ENCODE results near the gene AANAT. TPM values are rescaled to one million over a fixed set of nuclear protein-coding genes. Genes with fewer than 3 reads are reported as not detected.
A peak's percentile ranks its signal among the peaks of the same experiment; 100 is the strongest.

AANAT gene
- total and polyA plus RNA-seq, 4 donors: not detected

DNA sequence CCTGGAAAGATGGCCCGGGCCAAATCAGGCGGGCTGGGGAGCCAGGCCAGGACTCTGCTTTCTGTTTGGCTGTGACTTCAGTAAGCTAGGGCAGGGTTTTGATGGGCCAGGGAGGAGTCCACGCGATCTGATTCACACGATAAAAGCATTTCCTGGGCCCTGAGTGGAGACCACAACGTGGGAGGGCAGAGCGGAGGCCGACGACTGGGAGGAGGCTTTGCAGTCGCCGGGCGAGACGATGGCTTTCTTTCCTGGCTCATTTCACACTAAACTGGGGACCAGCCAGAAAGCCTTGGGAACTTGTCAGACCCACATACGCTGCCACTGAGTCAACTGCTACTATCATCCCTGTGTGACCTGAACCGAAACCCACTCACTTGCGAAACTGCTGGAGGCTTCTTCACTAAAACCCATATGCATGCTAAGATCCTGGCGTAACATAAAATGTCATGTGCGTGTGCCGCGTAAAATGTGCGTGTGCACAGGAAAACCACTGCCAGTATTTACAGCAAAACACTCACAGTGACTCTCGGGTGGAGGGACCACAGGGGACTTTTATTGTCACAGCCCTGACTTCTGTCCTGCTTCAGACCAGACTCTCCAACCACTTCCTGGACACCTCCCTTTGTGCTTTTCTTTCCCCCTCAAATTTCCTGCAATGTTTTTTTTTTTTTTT lies 48.0 kb downstream of the AANAT start:
- WGBS: 71% methylated on average over 22 of the region's 22 CpGs
- peak; percentile 30 for TF ChIP-seq SP1 (IDR thresholded peaks at IDR 0.05)
- TF ChIP-seq GABPA (IDR thresholded peaks at IDR 0.05 in 1 of 2, conservative IDR thresholded peaks at IDR 0.05 in 1 of 2): no peak
- TF ChIP-seq NR2F2 (IDR thresholded peaks at IDR 0.05): peak; percentile 21
- no peak for TF ChIP-seq CTCF (IDR thresholded peaks at IDR 0.05; ENCODE audit: low read depth, low read length, missing input control)
- no peak for TF ChIP-seq HNF4A (conservative IDR thresholded peaks at IDR 0.05)
- H3K9me3 ChIP-seq (ENCODE audit: control insufficient read depth in 4 of 4, low read length in 3 of 4): no peaks in the 10 kb centered on the region
- no peak overlapping the region for H3K4me3 ChIP-seq (ENCODE audit: low read depth in 1 of 3, low read length in 3 of 3)
- H3K27ac ChIP-seq (ENCODE audit: low read depth in 1 of 2, low read length in 2 of 2): peak overlapping the region; percentile 19 to 63
- DNase-seq (ENCODE audit: low spot score): no peak
- no peak overlapping the region for H3K9ac ChIP-seq (ENCODE audit: low read depth in 1 of 2, low read length in 2 of 2)
- H3K4me1 ChIP-seq (ENCODE audit: control insufficient read depth in 4 of 4, insufficient read depth in 4 of 4, low read length in 3 of 4): no peaks in the 10 kb centered on the region
- no peaks in the 10 kb centered on the region for H3K27me3 ChIP-seq (ENCODE audit: control insufficient read depth in 4 of 4, insufficient read depth in 4 of 4, low read length in 3 of 4)
- no peaks in the 10 kb centered on the region for H3K36me3 ChIP-seq (ENCODE audit: control insufficient read depth in 4 of 4, insufficient read depth in 3 of 4, low read depth in 1 of 4, low read length in 3 of 4)

- Histone ChIP-seq H3K27ac (ENCODE audit: low read depth in 1 of 2, low read length in 2 of 2) (no peak overlapping the region), H3K4me1 (ENCODE audit: control insufficient read depth in 4 of 4, insufficient read depth in 4 of 4, low read length in 3 of 4) (peaks cover 0 to 5% (median 4%) of the 10 kb centered on the region in 4 donors), H3K9me3 (ENCODE audit: control insufficient read depth in 4 of 4, low read length in 3 of 4) (no peaks in the 10 kb centered on the region), H3K36me3 (ENCODE audit: control insufficient read depth in 4 of 4, insufficient read depth in 3 of 4, low read depth in 1 of 4, low read length in 3 of 4) (no peaks in the 10 kb centered on the region), H3K27me3 (ENCODE audit: control insufficient read depth in 4 of 4, insufficient read depth in 4 of 4, low read length in 3 of 4) (no peaks in the 10 kb centered on the region), H3K4me3 (ENCODE audit: low read depth in 1 of 3, low read length in 3 of 3) (no peak overlapping the region), H3K9ac (ENCODE audit: low read depth in 1 of 2, low read length in 2 of 2) (no peak overlapping the region)
- 92% methylated on average over 11 of the region's 11 CpGs for WGBS
- TF ChIP-seq TAF1 (conservative IDR thresholded peaks at IDR 0.05): no peak
- no peak for DNase-seq (ENCODE audit: low spot score)
Observed at GRCh38 chr17:76517638-76518038, 50.2 kb downstream of the AANAT start.

GRCh38 chr17:76519048-76519966 lies 51.9 kb downstream of the AANAT start:
- H3K27ac ChIP-seq (ENCODE audit: low read depth in 1 of 2, low read length in 2 of 2): no peak overlapping the region
- 87% methylated on average over 15 of the region's 15 CpGs for WGBS
- no peak overlapping the region for H3K4me3 ChIP-seq (ENCODE audit: low read depth in 1 of 3, low read length in 3 of 3)
- peaks cover 0 to 11% (median 7%) of the 10 kb centered on the region in 4 donors for H3K4me1 ChIP-seq (ENCODE audit: control insufficient read depth in 4 of 4, insufficient read depth in 4 of 4, low read length in 3 of 4)
- H3K9me3 ChIP-seq (ENCODE audit: control insufficient read depth in 4 of 4, low read length in 3 of 4): no peaks in the 10 kb centered on the region
- no peaks in the 10 kb centered on the region for H3K36me3 ChIP-seq (ENCODE audit: control insufficient read depth in 4 of 4, insufficient read depth in 3 of 4, low read depth in 1 of 4, low read length in 3 of 4)
- TF ChIP-seq FOXA1 (IDR thresholded peaks at IDR 0.05) (no peak), CTCF (IDR thresholded peaks at IDR 0.05; ENCODE audit: low read depth, low read length, missing input control) (no peak), HNF4G (IDR thresholded peaks at IDR 0.05) (no peak), RXRA (IDR thresholded peaks at IDR 0.05) (no peak), TAF1 (conservative IDR thresholded peaks at IDR 0.05) (no peak), GABPA (IDR thresholded peaks at IDR 0.05 in 1 of 2, conservative IDR thresholded peaks at IDR 0.05 in 1 of 2) (no peak), REST (IDR thresholded peaks at IDR 0.05) (no peak), JUND (IDR thresholded peaks at IDR 0.05) (no peak)
- TF ChIP-seq, protein P1, sequence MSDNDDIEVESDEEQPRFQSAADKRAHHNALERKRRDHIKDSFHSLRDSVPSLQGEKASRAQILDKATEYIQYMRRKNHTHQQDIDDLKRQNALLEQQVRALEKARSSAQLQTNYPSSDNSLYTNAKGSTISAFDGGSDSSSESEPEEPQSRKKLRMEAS (IDR thresholded peaks at IDR 0.05): no peak
- TF ChIP-seq, protein P2, sequence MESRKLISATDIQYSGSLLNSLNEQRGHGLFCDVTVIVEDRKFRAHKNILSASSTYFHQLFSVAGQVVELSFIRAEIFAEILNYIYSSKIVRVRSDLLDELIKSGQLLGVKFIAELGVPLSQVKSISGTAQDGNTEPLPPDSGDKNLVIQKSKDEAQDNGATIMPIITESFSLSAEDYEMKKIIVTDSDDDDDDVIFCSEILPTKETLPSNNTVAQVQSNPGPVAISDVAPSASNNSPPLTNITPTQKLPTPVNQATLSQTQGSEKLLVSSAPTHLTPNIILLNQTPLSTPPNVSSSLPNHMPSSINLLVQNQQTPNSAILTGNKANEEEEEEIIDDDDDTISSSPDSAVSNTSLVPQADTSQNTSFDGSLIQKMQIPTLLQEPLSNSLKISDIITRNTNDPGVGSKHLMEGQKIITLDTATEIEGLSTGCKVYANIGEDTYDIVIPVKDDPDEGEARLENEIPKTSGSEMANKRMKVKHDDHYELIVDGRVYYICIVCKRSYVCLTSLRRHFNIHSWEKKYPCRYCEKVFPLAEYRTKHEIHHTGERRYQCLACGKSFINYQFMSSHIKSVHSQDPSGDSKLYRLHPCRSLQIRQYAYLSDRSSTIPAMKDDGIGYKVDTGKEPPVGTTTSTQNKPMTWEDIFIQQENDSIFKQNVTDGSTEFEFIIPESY (IDR thresholded peaks at IDR 0.05): no peak
- TF ChIP-seq, protein P3, sequence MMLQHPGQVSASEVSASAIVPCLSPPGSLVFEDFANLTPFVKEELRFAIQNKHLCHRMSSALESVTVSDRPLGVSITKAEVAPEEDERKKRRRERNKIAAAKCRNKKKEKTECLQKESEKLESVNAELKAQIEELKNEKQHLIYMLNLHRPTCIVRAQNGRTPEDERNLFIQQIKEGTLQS (IDR thresholded peaks at IDR 0.05): no peak
- no peak for DNase-seq (ENCODE audit: low spot score)
- no peak overlapping the region for H3K9ac ChIP-seq (ENCODE audit: low read depth in 1 of 2, low read length in 2 of 2)
- no peaks in the 10 kb centered on the region for H3K27me3 ChIP-seq (ENCODE audit: control insufficient read depth in 4 of 4, insufficient read depth in 4 of 4, low read length in 3 of 4)

Measured in liver (tissue), 9 donors.